KMS-11 (cell line): Measurements from ENCODE around the gene RAMACL.

Source experiments
- H2AFZ ChIP-seq: fragments of 200-600 bp; sonication (generic); 2 replicates; pipeline ENCODE4 v1.6.1; 2016; ENCODE audit warnings: antibody characterized with exemption, mixed run types, low read depth
- H3K27ac ChIP-seq: fragments of 200-600 bp; sonication (generic); 2 replicates; pipeline ENCODE4 v1.6.1; 2016; ENCODE audit warnings: mild to moderate bottlenecking, mixed run types
- H3K27me3 ChIP-seq: fragments of 200-600 bp; sonication (generic); 2 replicates; pipeline ENCODE4 v1.6.1; 2017; ENCODE audit warnings: mild to moderate bottlenecking, low read depth, mixed run types, moderate library complexity; ENCODE audit not compliant: insufficient read depth
- H3K36me3 ChIP-seq: fragments of 200-600 bp; sonication (generic); 2 replicates; pipeline ENCODE4 v1.6.1; 2017; ENCODE audit warnings: mild to moderate bottlenecking, mixed run types; ENCODE audit not compliant: insufficient read depth
- H3K4me1 ChIP-seq: fragments of 200-600 bp; sonication (generic); 2 replicates; pipeline ENCODE4 v1.6.1; 2016; ENCODE audit warnings: mild to moderate bottlenecking, low read depth, mixed run types; ENCODE audit not compliant: poor library complexity, severe bottlenecking
- H3K4me2 ChIP-seq: fragments of 200-600 bp; sonication (generic); 2 replicates; pipeline ENCODE4 v1.7.0; 2016; ENCODE audit warnings: mild to moderate bottlenecking, mixed run types
- H3K4me3 ChIP-seq: fragments of 200-600 bp; sonication (generic); IDR thresholded peaks from 2 replicates; pipeline ENCODE4 v1.6.1; 2017; ENCODE audit warnings: low read depth, low read length, mixed read lengths; ENCODE audit not compliant: insufficient read depth
- H3K79me2 ChIP-seq: fragments of 200-600 bp; sonication (generic); 2 replicates; pipeline ENCODE4 v1.6.1; 2016; ENCODE audit warnings: low read depth, mixed run types; ENCODE audit not compliant: insufficient read depth
- H3K9ac ChIP-seq: fragments of 200-600 bp; sonication (generic); 2 replicates; pipeline ENCODE4 v1.6.1; 2016; ENCODE audit warnings: mild to moderate bottlenecking, mixed run types
- H4K20me1 ChIP-seq: fragments of 200-600 bp; sonication (generic); 2 replicates; pipeline ENCODE4 v1.6.1; 2016; ENCODE audit warnings: mild to moderate bottlenecking, mixed run types; ENCODE audit not compliant: insufficient read depth
- TF ChIP-seq, protein P1 (sequence below): fragments of 200-600 bp; sonication (generic); conservative IDR thresholded peaks from 2 replicates; pipeline ENCODE4 v1.6.1; 2017; ENCODE audit warnings: low read depth, mild to moderate bottlenecking, antibody characterized with exemption, low read length, moderate library complexity, mixed read lengths

The RAMACL gene

DNA sequence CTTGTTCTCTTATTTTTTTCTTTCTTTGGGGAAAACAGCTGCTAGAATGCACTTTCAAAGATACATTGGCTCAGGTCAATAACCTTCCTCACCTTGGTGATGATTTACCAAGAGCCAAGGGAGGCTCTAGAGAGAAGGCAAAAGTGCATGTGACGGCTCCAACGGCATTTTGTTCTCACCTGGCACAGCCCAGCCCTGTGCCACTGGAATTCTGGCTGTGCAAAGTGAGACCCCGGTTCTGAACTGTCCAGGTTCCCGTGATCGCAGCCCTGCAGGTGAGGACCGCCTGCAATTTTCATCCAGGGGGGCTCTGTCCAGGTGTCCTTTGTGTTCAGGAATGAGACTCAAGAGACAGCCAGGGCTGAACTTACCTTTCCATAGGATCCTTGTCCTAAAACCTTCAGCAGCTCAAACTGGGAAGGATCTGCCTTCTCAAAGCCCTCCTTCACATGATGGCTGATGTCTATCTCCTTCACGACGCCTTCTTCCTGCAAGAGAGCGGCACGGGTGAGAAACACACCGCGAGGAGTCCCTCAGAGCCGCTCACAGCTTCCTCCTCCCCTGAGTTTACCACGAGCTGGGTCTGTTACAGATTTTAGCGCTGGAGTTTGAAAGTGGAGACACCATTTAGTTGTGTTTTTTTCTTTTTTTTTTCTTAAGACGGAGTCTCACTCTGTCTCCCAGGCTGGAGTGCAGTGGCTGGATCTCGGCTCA is 48.0 kb downstream of the RAMACL start:
- H3K27me3 ChIP-seq, result no peaks in the 10 kb centered on the region
- H3K4me2 ChIP-seq, result no peak overlapping the region
- no peak overlapping the region for H3K9ac ChIP-seq
- H4K20me1 ChIP-seq, result no peaks in the 10 kb centered on the region
- no peak overlapping the region for H2AFZ ChIP-seq
- H3K36me3 ChIP-seq, result no peaks in the 10 kb centered on the region
- peaks cover 5% of the 10 kb centered on the region for H3K4me1 ChIP-seq
- H3K27ac ChIP-seq, result no peak overlapping the region
- H3K4me3 ChIP-seq, result no peak overlapping the region
- no peaks in the 10 kb centered on the region for H3K79me2 ChIP-seq
- TF ChIP-seq, protein P1, sequence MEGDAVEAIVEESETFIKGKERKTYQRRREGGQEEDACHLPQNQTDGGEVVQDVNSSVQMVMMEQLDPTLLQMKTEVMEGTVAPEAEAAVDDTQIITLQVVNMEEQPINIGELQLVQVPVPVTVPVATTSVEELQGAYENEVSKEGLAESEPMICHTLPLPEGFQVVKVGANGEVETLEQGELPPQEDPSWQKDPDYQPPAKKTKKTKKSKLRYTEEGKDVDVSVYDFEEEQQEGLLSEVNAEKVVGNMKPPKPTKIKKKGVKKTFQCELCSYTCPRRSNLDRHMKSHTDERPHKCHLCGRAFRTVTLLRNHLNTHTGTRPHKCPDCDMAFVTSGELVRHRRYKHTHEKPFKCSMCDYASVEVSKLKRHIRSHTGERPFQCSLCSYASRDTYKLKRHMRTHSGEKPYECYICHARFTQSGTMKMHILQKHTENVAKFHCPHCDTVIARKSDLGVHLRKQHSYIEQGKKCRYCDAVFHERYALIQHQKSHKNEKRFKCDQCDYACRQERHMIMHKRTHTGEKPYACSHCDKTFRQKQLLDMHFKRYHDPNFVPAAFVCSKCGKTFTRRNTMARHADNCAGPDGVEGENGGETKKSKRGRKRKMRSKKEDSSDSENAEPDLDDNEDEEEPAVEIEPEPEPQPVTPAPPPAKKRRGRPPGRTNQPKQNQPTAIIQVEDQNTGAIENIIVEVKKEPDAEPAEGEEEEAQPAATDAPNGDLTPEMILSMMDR, result no peak

DNA sequence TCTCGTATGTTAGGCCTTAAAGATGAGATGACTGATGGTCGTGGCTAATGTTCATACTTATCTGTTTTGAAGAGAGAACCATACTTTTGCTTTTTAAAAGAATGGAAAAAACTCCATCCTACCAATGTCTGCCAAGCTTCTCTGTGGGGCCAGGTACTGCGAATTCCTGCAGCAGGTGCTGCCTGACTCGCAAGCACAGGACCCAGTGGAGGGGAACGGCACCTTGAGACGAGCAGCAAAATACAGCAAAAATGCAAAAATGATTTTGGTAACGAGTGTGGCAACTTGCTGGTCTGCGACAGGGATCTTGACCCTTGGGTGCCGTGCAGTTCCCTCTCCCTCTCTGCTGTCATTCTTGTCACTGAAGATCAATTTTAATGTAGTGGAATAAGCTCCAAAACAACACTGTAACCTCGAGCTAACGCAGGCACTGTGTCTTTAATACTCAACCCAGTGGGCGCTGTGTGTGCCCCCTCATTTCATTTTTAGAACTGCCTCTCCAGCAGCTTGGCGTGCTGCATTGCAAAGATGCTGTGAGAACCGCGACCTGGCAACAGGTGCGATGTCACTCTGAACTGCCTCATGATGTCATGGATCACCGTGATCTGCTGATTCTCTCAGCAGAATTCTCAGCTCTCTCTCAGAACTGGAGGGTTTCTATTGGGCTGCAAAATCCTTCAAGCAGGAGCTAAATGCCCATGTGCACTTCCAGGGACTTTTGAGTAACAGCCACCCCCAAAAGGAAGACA is 51.6 kb downstream of the RAMACL start:
- Histone ChIP-seq H3K4me3 (no peak overlapping the region), H4K20me1 (no peaks in the 10 kb centered on the region), H3K27me3 (no peaks in the 10 kb centered on the region), H2AFZ (no peak overlapping the region), H3K79me2 (no peaks in the 10 kb centered on the region), H3K9ac (no peak overlapping the region), H3K27ac (no peak overlapping the region), H3K4me2 (no peak overlapping the region), H3K36me3 (no peaks in the 10 kb centered on the region), H3K4me1 (no peaks in the 10 kb centered on the region)
- TF ChIP-seq, protein P1, result no peak

DNA sequence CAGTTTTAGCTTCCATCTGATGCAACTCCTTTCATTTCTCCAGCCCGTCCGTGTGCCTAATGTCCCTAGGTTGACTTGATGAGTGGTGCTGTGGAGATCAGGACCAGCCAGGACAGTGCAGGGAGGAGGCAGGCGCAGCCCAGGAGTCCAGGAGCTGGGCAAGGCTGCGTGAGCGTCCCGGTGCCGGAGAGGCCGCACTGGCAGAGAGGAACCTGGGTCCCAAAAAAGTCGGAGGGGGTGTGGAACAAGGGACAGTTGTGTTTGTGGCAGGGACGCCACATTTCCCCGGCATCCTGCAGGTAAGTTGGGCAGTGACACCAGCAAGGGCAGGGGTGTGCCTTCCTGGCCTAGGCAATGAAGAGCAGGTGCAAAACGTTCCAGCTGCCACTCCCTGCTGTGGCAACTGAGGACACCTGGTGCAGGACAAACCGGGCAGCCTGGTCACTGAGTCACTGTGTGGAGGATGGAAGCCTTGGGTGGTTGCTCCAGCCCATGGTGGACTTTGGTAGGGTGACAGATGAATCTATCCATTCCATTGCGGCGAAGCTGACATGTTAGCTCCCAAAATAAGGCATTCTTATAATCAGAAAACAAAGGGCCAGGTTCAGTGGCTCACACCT is 53.2 kb downstream of the RAMACL start:
- Histone ChIP-seq H3K36me3 (no peaks in the 10 kb centered on the region), H3K4me3 (no peak overlapping the region), H4K20me1 (no peaks in the 10 kb centered on the region), H3K4me2 (no peak overlapping the region), H3K9ac (no peak overlapping the region), H3K79me2 (no peaks in the 10 kb centered on the region), H3K27me3 (no peaks in the 10 kb centered on the region), H3K4me1 (no peaks in the 10 kb centered on the region), H2AFZ (no peak overlapping the region), H3K27ac (no peak overlapping the region)
- TF ChIP-seq, protein P1, result no peak
